Skeletal muscle satellite cell (primary cell): Measurements from ENCODE around the gene PTGER1.

Experiments used
- H3K27me3 ChIP-seq: 2 replicates; pipeline ENCODE4 v1.7.0; 2013; ENCODE audit warnings: low read length; ENCODE audit not compliant: control insufficient read depth, insufficient read depth
- H3K36me3 ChIP-seq: 2 replicates; pipeline ENCODE4 v1.7.0; 2013; ENCODE audit warnings: mild to moderate bottlenecking, control low read depth, low read length; ENCODE audit not compliant: insufficient read depth
- H3K4me1 ChIP-seq: 2 replicates; pipeline ENCODE4 v1.7.0; 2013; ENCODE audit warnings: low read length; ENCODE audit not compliant: control insufficient read depth, insufficient read depth
- H3K4me2 ChIP-seq: 2 replicates; pipeline ENCODE4 v1.7.0; 2013; ENCODE audit warnings: mild to moderate bottlenecking, low read length
- H3K4me3 ChIP-seq: 2 replicates; pipeline ENCODE4 v1.7.0; 2013; ENCODE audit warnings: low read length
- H3K9ac ChIP-seq: 2 replicates; pipeline ENCODE4 v1.7.0; 2013; ENCODE audit warnings: mild to moderate bottlenecking, low read depth, low read length, moderate library complexity
- H3K9me3 ChIP-seq: replicated peaks from 2 replicates; pipeline ENCODE4 v1.7.0; 2013; ENCODE audit warnings: mild to moderate bottlenecking, control low read depth, low read length

Gene PTGER1

DNA sequence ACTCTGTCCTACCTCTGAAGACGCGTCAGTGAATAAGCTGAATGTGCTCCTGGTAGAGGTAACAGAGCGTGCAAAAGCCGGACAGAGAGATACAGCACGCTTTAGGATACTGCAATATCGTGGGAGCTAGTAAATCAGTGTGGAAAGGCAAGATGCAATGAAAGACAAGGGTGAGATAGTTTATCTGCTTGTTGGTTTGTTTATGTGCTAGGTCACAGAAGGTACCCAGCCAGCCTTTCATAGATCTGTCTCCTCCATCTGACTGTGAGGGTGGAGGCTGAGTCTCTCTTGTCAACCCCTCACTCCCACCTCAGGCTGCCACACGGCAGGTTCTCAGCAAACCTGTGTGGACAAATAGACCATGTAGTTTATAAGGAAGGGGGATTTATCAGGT lies 21.7 kb upstream of the PTGER1 start:
- H3K4me1 ChIP-seq: peaks cover 23% of the 10 kb centered on the region
- no peaks in the 10 kb centered on the region for H3K9me3 ChIP-seq
- no peaks in the 10 kb centered on the region for H3K27me3 ChIP-seq
- H3K36me3 ChIP-seq: peaks cover 6% of the 10 kb centered on the region
- peak overlapping the region; percentile 66 for H3K4me3 ChIP-seq
- H3K9ac ChIP-seq: peak overlapping the region; percentile 55
- peak overlapping the region; percentile 81 for H3K4me2 ChIP-seq

DNA sequence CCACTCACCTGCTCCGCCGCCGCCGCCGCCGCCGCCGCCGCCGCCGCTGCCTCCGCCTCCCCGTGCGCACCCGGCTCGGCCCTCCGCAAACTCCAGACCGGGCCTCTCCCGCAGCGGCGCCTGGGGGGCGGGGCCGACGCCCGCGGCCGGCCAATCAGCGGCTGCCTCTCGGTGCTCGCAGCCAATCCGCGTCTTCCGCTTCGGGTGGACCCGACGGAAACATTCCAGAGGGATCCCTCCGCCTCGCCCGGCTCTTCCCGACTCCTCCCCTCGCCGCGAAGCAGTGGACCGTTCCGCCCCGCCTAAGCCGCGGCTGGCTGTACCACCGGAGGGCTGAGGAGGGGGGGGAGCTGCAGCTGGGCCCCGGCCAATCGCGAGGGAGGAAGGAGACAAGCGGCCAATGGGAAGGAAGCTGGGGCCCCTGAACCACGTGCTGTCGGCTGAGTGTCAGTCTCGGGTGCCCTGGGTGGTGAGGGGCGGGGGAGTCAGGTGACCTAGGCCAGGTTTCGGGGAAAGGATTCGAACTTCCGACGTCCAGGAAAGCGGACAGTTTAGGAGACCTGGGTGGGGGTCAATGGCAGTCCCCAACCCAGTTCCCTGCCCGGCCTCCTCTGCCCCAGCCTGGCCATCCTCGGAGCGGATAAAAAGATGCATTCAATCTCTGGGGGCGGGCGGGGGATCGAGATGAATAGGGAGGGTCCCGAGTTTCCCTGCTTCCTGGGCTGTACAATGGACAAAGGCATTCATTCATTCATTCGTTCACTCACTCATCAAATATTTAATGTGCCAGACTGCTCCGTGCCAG lies 21.1 kb upstream of the PTGER1 start, which contains the start of gene GIPC1:
Gene GIPC1, minus strand, starts transcription at position 99 of the 805 bp plus-strand sequence. CDS start 13,151 bp downstream, outside the sequence.
- Histone ChIP-seq H3K9me3 (no peaks in the 10 kb centered on the region), H3K4me1 (peaks cover 23% of the 10 kb centered on the region), H3K27me3 (no peaks in the 10 kb centered on the region), H3K36me3 (peaks cover 12% of the 10 kb centered on the region), H3K9ac (peak within 1 kb of the TSS; percentile 78), H3K4me2 (peak within 1 kb of the TSS; percentile 95), H3K4me3 (peak within 1 kb of the TSS; percentile 83)

DNA sequence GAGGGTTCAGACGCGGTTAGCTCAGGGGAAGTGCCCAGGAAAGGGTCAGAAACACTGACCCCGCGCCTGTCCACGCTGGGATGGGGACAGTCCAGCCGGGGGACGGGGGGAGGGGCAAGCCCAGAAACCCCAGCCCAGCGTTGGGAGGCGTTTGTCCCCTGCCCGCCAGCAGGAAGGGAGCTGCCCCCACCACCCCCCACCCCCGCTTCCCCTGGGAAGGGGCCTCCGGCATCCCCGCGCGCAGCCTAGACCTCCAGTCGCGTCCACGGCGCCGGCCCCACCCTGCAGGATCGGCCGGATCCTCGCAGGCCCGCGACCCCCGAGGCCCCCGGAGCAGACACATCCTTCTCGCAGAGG lies 20.5 kb upstream of the PTGER1 start:
- Histone ChIP-seq H3K4me1 (peaks cover 23% of the 10 kb centered on the region), H3K4me3 (peak overlapping the region; percentile 83), H3K9ac (peak overlapping the region; percentile 78), H3K27me3 (no peaks in the 10 kb centered on the region), H3K9me3 (no peaks in the 10 kb centered on the region), H3K4me2 (peak overlapping the region; percentile 95), H3K36me3 (peaks cover 12% of the 10 kb centered on the region)

DNA sequence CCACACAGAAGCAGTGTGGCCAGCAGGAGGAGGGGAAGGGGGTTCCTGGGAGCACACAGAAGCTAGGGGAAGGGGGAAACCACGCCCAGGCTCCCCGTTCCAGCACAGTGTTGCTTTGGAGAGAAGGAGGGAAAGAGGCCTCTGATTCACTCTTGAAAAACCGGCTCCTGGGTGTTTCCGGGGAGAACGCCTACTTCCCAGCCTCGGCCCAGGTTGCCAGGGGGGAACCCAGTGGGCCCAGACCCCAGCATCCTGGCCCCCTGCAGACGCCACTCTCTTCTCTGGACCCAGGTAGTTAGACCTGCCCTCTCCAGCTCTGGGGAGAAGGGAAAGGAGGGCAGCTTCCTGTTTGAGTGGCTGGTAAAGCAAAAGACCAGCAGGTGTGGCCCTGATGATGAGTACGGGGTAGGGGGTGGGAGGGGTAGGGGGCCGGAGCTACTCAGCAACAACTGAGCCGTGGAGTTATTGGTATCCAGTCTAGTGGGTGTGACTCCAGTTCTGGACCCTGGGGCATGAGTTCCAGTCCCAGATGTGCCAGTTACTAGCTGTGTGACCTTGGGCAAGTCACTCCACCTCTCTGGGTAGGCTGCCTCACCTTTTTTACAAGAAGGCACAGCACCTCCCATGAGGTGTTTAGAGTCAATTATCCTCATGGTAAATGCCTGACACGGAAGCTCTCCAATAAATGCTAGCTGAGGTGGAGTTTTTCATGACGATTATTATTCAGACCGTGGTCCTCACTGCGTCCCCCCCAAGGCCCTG lies 19.9 kb upstream of the PTGER1 start:
- H3K27me3 ChIP-seq: no peaks in the 10 kb centered on the region

DNA sequence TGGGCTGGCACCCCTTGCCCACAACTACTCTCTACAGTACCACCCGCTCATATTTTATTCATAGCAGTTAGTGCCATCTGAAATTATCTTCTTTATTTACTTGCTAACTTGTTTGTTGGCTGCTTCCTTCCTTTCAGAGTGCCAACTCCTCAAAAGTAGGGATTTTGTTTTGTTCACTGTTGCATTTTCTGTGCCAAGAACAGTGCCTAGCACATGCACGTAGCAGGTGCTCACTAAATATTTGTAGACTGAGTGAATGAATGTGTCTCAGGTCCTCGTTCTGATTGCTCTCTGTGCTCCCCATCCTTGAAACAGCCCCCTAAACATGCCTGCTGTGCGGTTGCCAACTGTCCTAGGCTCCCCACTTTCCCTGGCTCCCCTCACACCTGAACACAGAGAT lies 19.3 kb upstream of the PTGER1 start:
- Histone ChIP-seq H3K4me2 (peak overlapping the region; percentile 95), H3K4me1 (peaks cover 23% of the 10 kb centered on the region), H3K27me3 (no peaks in the 10 kb centered on the region), H3K9me3 (no peaks in the 10 kb centered on the region), H3K4me3 (peak overlapping the region; percentile 83), H3K9ac (peak overlapping the region; percentile 78), H3K36me3 (peaks cover 16% of the 10 kb centered on the region)

More for the DNA sequence above, 19.9 kb upstream of the PTGER1 start:
- peak overlapping the region; percentile 83 for H3K4me3 ChIP-seq
- H3K4me1 ChIP-seq: peaks cover 23% of the 10 kb centered on the region
- peak overlapping the region; percentile 95 for H3K4me2 ChIP-seq
- peak overlapping the region; percentile 78 for H3K9ac ChIP-seq
- peaks cover 12% of the 10 kb centered on the region for H3K36me3 ChIP-seq
- no peaks in the 10 kb centered on the region for H3K9me3 ChIP-seq

DNA sequence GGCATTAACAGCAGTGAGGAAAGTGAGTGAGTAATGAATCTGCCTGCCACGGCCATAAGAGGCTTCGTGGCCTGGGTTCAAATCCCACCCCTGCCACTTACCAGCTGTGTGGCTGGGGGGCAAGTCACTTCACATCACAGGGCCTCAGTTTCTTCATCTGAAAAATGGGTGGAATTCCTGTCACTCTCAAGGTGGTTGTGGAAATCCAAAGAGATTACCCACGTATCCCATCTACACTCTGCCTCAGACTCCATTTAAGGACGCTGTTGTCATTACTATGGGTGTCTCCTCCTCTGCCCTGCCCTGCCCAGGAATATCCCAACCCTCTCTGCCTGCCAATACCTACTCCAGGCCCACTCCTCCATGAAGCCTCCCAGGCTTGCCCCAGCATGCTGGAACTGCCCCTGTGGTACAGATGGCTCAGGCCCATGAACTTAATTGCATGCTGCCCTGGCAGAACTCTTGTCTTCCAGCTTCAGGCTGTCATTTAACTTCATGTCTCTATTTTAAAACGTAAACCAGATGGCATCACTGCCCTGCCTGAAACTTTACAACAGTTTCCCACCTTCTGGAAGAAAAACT lies 17.7 kb upstream of the PTGER1 start:
- H3K36me3 ChIP-seq: peaks cover 26% of the 10 kb centered on the region
- H3K4me3 ChIP-seq: no peak overlapping the region
- H3K4me1 ChIP-seq: peaks cover 22% of the 10 kb centered on the region
- no peak overlapping the region for H3K4me2 ChIP-seq
- no peaks in the 10 kb centered on the region for H3K27me3 ChIP-seq
- H3K9me3 ChIP-seq: no peaks in the 10 kb centered on the region
- no peak overlapping the region for H3K9ac ChIP-seq

DNA sequence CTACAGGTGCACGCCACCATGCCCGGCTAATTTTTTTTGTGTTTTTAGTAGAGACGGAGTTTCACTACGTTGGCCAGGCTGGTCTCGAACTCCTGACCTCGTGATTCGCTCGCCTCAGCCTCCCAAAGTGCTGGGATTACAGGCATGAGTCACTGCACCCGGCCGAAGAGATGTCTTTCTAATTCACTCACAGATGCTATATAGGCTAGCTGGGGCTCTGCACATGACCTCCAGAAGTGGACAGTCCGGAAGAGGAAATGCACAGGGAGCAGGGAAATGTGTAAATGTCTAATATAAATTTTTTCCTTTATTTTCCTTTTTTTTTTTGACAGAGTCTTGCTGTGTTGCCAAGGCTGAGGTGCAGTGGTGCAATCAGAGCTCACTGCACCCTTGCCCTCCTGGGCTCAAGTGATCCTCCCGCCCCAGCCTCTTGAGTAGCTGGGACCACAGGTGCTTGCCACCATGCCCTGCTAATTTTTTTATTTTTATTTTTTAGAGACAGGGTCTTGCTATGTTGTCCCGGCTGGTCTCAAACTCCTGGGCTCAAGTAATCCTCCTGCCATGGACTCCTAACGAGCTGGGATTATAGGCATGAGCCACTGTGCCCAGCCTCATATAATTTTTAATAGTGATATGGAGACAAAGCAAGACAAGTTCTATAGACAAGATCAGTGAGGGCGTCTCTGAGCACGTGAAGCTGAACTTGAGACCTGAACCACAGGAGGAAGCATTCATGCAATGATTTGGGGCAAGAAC lies 12.4 kb upstream of the PTGER1 start:
- Histone ChIP-seq H3K4me2 (no peak overlapping the region), H3K9ac (no peak overlapping the region), H3K4me3 (no peak overlapping the region), H3K27me3 (no peaks in the 10 kb centered on the region), H3K36me3 (peaks cover 36% of the 10 kb centered on the region), H3K4me1 (no peaks in the 10 kb centered on the region), H3K9me3 (no peaks in the 10 kb centered on the region)

DNA sequence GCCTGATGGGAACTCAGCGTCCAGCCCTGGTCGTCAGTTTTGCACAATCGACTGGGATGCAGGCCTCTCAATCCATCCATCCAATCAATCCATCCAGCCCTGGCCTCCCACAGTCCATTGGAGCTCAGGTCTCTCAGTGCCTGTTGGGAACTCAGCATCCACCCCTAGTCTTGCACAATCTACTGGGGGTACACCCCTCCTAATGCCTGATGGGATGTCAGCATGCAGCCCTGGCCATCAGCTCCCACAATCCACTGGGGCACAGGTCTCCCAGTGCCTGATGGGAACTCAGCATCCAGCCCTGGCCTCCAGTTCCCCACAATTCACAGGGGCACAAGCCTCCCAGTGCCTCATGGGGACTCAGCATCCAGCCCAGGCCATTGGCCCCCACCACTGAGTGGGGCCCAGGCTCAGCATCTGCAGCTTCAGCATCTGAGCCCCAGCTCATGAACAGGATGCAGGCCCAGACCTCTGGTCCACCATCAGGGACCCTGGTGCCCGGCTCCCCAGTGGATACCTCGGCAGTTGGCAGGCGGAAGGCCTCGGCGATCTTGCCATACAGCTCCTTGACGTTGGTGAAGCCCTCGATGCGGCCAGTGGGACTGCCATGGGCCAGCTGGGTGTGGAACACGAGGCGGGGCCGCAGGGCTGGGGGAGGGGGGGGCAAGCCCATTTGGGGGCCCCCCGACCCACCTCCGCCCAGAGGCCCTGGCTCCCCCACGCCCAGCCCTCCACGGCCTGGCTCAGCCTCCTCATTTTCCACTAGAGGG lies 7.2 kb upstream of the PTGER1 start:
- Histone ChIP-seq H3K4me1 (no peaks in the 10 kb centered on the region), H3K4me3 (no peak overlapping the region), H3K36me3 (peaks cover 47% of the 10 kb centered on the region), H3K9me3 (no peaks in the 10 kb centered on the region), H3K9ac (no peak overlapping the region), H3K4me2 (no peak overlapping the region), H3K27me3 (no peaks in the 10 kb centered on the region)

DNA sequence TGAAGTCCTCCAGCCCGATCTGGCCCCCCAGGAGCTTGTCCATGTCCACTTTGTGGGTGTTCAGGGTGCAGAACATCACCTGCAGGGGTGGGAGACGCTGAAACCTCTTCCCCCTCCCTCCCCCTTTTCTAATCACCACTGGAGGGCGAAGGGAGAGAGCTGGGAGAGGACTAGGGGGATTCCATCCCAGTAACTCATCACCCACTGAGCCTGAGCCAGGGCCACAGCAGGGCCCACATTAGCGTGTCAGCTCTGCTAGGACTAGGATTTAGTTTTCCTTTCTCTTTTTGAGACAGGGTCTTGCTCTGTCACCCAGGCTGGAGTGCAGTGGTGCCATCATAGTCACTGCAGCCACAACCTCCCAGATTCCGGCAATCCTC lies 5.5 kb upstream of the PTGER1 start:
- Histone ChIP-seq H3K9me3 (no peaks in the 10 kb centered on the region), H3K9ac (no peak overlapping the region), H3K27me3 (no peaks in the 10 kb centered on the region), H3K4me1 (peaks cover 15% of the 10 kb centered on the region), H3K36me3 (peaks cover 36% of the 10 kb centered on the region), H3K4me3 (no peak overlapping the region), H3K4me2 (no peak overlapping the region)

DNA sequence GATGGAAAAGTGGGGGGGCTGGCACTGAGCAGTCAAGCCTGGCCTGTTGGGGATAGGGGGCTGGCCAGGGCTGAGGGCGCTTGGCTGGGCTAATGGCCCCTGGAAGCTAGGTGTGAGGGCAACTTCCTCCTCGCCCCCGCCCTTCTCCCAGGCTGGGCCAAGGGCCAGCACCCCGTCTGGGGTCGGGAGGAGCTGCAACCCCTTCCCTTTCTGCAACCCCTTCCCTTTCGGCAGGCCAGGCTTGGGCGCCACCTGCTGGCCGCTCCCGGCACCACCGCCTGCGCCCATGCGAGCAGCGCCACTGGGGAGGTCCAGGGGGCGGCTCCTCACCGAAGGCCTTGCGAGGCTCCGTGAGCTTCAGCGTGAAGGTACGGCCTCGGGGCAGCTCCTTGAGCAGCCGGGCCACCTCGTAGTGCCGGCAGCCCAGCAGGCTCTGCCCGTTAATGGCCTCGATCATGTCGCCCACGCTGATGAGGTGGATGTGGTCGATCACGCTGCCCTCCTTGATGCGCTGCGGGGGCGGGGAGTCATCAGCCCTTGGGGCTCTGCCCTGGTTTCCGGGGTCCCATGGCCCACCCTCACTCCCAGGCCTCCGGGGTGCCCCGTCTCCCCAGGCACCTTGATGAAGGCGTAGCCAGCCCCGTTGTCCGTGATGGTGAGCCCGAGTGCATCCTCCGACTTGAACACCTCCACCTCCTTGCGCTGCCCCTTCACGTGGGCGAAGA lies 5.0 kb upstream of the PTGER1 start:
- Histone ChIP-seq H3K9ac (no peak overlapping the region), H3K36me3 (peaks cover 35% of the 10 kb centered on the region), H3K4me3 (no peak overlapping the region), H3K4me2 (no peak overlapping the region), H3K9me3 (no peaks in the 10 kb centered on the region), H3K4me1 (peaks cover 21% of the 10 kb centered on the region), H3K27me3 (no peaks in the 10 kb centered on the region)
